ENCODE results near the gene CEMIP. TPM values are rescaled to one million over a fixed set of nuclear protein-coding genes. Genes with fewer than 3 reads are reported as not detected.

CEMIP gene
- total and polyA plus RNA-seq, 10 of the 15 experiments (the other 5 are each of a cell fraction or from before 2014, with no cell fraction given), result 0.01 to 0.44 (median 0.16) TPM; not detected in 6

DNA sequence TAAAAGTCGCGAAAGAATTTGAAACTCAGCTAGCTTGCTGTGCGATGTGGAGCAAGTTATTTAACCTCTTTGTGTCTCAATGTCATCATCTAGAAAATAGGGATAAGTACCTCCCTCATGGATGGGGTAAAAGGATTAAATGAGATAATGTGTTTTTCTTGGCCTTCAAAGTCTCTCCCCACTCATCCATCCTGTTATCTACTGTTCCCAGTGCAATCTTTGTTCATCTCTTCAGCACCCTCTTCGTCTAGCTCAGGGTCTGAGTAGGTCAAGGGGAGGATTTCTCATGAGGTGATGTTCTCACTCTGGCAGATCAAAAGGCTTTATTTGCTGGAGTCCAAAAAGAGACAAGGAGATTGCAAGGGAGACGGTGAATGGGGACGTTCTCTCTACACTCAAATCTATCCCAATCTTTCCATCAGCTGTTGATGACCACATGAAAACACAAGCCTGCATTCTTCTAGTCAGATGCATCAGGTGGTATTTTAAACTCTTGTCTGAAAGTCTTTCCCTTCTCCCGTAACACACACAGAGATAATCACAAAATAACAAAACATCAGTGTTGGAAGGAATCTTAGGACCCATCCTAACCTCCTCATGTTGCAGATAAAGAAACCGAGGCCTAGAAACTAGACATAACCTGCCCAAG lies 209.1 kb downstream of the CEMIP start:
- SMC1A ChIA-PET (ENCODE audit: uncharacterized antibody, unreplicated experiment), result interaction anchor here (0.6 to 1.7 kb wide), 6 partner anchors 11 to 578 kb away, joined by 3 to 5 read pairs (median 3); partner anchors contain the start of gene CEMIP
- Histone ChIP-seq H2AFZ (ENCODE audit: control insufficient read depth, low read depth, low read length) (no peak overlapping the region), H3K4me3 (peak overlapping the region; percentile 94), H3K9ac (ENCODE audit: control insufficient read depth, insufficient read depth, low read length) (peak overlapping the region; percentile 89), H3K9me3 (replicated peaks; ENCODE audit: control insufficient read depth, insufficient read depth, low read length) (no peaks in the 10 kb centered on the region), H3K27me3 (replicated peaks in 1 of 2; ENCODE audit: control insufficient read depth in 2 of 2, insufficient read depth in 2 of 2, low read length in 1 of 2) (no peaks in the 10 kb centered on the region), H3K4me1 (ENCODE audit: control insufficient read depth, insufficient read depth, low read length) (peaks cover 5% of the 10 kb centered on the region), H4K20me1 (ENCODE audit: control insufficient read depth, insufficient read depth) (no peaks in the 10 kb centered on the region), H3K79me2 (ENCODE audit: control insufficient read depth, insufficient read depth, low read length) (peaks cover 55% of the 10 kb centered on the region), H3K27ac (ENCODE audit: control insufficient read depth, insufficient read depth) (peak overlapping the region; percentile 80), H3K36me3 (ENCODE audit: control insufficient read depth in 2 of 2, insufficient read depth in 2 of 2, low read length in 1 of 2) (peaks cover 0 to 3% of the 10 kb centered on the region in 2 experiments; a peak in 1 of 4 replicates), H3K4me2 (ENCODE audit: control insufficient read depth, insufficient read depth) (peak overlapping the region; percentile 92)
- TSS peak; percentile 69 for BruUV-seq (replicated peaks)
- RAD21 ChIA-PET (ENCODE audit: unreplicated experiment), result interaction anchor here (1.1 to 2.6 kb wide), 3 partner anchors 13 to 278 kb away, joined by 3 to 13 read pairs (median 4); partner anchors contain the start of gene TLNRD1
- in situ Hi-C loops (cut with MboI), result no loop called here
- POLR2A ChIA-PET, result interaction anchor here (1.0 to 2.2 kb wide), 3 partner anchors 11 to 36 kb away, joined by 4 to 9 read pairs (median 7); partner anchors contain the start of gene TLNRD1
- 54% methylated on average over 8 of the region's 8 CpGs for WGBS (ENCODE audit: insufficient coverage, insufficient replicate concordance, low lambda C conversion rate, missing lambda C conversion rate)
- intact Hi-C loops (cut with micrococcal nuclease; ENCODE audit: unreplicated experiment), result no loop called here
- CTCF ChIA-PET, result interaction anchor here (0.9 to 4.7 kb wide), 3 partner anchors 18 to 278 kb away, joined by 6 to 27 read pairs (median 8); no protein-coding TSS in a partner anchor
- FAIRE-seq (no peak), ATAC-seq (no peak), DNase-seq (ENCODE audit: low read depth, low spot score) (no peak)
- TF ChIP-seq MEF2A (IDR thresholded peaks at IDR 0.05; ENCODE audit: insufficient read depth, low read depth, low read length) (no peak), BCL11A (IDR thresholded peaks at IDR 0.05; ENCODE audit: low read depth, low read length) (no peak), SIX5 (IDR thresholded peaks at IDR 0.05; ENCODE audit: low read depth, low read length, severe bottlenecking) (no peak), POLR2AphosphoS5 (IDR thresholded peaks at IDR 0.05; ENCODE audit: low read length) (no peak), JUND (IDR thresholded peaks at IDR 0.05; ENCODE audit: low read depth, low read length) (no peak), FOXM1 (IDR thresholded peaks at IDR 0.05; ENCODE audit: low read depth, low read length) (no peak), CREM (IDR thresholded peaks at IDR 0.05; ENCODE audit: low read depth) (no peak), RB1 (IDR thresholded peaks at IDR 0.05; ENCODE audit: borderline replicate concordance) (no peak), IRF5 (IDR thresholded peaks at IDR 0.05; ENCODE audit: borderline replicate concordance) (no peak), PBX3 (IDR thresholded peaks at IDR 0.05; ENCODE audit: insufficient replicate concordance, low read depth, low read length) (no peak)
- TF ChIP-seq, protein P1, sequence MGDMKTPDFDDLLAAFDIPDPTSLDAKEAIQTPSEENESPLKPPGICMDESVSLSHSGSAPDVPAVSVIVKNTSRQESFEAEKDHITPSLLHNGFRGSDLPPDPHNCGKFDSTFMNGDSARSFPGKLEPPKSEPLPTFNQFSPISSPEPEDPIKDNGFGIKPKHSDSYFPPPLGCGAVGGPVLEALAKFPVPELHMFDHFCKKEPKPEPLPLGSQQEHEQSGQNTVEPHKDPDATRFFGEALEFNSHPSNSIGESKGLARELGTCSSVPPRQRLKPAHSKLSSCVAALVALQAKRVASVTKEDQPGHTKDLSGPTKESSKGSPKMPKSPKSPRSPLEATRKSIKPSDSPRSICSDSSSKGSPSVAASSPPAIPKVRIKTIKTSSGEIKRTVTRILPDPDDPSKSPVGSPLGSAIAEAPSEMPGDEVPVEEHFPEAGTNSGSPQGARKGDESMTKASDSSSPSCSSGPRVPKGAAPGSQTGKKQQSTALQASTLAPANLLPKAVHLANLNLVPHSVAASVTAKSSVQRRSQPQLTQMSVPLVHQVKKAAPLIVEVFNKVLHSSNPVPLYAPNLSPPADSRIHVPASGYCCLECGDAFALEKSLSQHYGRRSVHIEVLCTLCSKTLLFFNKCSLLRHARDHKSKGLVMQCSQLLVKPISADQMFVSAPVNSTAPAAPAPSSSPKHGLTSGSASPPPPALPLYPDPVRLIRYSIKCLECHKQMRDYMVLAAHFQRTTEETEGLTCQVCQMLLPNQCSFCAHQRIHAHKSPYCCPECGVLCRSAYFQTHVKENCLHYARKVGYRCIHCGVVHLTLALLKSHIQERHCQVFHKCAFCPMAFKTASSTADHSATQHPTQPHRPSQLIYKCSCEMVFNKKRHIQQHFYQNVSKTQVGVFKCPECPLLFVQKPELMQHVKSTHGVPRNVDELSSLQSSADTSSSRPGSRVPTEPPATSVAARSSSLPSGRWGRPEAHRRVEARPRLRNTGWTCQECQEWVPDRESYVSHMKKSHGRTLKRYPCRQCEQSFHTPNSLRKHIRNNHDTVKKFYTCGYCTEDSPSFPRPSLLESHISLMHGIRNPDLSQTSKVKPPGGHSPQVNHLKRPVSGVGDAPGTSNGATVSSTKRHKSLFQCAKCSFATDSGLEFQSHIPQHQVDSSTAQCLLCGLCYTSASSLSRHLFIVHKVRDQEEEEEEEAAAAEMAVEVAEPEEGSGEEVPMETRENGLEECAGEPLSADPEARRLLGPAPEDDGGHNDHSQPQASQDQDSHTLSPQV (IDR thresholded peaks at IDR 0.05), result no peak

Measured in GM12878 (cell line).